Measurements from ENCODE around the gene FAM24B.
"Not testable (repeated sequence)": the region's sequence is repeated elsewhere in the genome, so short reads cannot be mapped to it uniquely, and the experiment has no call there.

Gene FAM24B

DNA sequence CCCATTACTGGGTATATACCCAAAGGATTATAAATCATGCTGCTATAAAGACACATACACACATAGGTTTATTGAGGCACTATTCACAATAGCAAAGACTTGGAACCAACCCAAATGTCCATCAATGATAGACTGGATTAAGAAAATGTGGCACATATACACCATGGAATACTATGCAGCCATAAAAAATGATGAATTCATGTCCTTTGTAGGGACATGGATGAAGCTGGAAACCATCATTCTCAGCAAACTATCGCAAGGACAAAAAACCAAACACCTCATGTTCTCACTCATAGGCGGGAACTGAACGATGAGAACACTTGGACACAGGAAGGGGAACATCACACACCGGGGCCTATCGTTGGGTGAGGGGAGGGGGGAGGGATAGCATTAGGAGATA, 21.3 kb downstream of the FAM24B start:
- not testable (repeated sequence) for DNase-seq

- DNase-seq, result no peak
Observed at GRCh38 chr10:122856902-122857301, 22.5 kb downstream of the FAM24B start.

GRCh38 chr10:122855745-122856144, 23.6 kb downstream of the FAM24B start:
- no peak for DNase-seq

DNA sequence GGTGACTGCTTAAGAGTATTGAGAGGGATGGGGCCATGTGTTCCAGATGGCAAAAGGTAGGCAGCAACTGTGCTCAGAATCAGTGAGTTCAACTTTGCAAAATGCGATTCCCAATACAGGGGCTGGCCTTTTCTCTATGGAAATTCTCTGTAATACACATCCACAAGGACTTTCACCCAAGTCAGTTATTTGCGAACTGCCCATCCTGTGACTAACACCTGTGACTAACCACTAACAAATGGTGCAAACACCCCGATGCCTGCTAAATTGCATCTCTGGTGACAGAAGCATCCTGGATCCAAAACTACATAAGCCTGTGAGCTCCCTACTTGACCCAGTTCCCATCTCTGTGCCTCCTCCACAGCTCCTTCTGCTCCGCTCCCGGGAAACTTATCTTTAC, 24.7 kb downstream of the FAM24B start:
- no peak for DNase-seq

- no peak for DNase-seq
Observed at GRCh38 chr10:122853665-122854313, 25.6 kb downstream of the FAM24B start.

DNA sequence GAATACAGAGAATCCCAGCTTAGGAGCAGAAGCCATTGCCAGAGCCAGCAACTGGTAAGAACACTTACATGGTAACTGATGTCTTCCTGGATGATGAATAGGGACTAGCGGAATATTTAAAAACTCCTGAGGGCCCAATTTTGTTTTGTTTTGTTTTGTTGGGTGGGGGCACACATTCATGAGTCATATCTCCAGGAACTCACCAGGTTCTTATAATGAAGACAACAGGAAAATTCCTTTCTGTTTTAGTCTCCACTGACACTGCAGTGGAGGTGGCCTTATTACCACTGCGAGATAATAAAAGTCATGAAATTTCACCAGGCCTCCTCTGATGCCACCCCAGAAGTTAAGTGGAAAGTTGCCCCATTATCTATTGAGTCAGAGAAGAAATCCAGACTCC, 27.1 kb downstream of the FAM24B start:
- no peak for DNase-seq

DNA sequence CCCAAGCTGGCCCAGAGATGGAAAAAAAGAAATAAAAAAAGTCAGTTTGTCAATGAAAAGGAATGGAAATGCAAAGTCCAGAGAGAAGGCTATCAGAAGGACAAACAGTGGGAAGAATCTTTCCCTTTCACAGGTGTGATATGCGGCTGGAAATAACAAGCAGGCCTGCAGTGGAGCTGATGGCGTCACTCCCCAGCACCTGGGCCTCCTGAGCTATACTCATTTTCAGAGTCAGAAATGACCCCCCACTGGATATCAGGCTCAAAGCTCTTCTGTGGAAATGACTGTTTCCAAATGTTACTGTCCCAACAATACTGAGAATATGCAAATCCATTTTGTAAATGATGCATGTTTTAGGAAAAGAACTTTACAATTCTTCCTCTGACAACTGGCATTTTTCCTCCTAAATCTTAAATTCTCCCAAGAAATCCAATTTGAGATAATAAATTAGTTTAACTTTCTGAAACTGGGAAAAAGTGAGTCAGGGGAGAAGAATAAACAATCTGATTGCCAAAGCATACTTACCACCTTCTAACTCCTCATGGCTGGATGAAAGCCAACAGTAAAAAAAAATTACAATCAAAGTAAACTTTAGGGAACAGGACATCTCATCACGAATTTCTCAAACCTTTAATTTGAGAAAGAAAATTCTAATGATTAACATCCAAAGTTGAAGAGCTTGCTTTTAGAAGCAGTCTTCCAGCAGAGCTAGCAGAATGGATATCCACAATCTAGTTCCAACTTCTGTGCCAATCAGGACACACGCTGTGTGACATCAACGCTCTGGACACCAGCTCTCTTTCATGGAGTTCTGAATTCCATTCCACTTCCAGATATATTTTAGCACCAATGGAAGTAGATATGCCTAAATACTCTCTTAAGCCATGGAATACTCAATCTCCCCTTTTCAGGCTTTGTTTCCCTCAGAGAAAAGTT, 28.4 kb downstream of the FAM24B start:
- no peak for DNase-seq

DNA sequence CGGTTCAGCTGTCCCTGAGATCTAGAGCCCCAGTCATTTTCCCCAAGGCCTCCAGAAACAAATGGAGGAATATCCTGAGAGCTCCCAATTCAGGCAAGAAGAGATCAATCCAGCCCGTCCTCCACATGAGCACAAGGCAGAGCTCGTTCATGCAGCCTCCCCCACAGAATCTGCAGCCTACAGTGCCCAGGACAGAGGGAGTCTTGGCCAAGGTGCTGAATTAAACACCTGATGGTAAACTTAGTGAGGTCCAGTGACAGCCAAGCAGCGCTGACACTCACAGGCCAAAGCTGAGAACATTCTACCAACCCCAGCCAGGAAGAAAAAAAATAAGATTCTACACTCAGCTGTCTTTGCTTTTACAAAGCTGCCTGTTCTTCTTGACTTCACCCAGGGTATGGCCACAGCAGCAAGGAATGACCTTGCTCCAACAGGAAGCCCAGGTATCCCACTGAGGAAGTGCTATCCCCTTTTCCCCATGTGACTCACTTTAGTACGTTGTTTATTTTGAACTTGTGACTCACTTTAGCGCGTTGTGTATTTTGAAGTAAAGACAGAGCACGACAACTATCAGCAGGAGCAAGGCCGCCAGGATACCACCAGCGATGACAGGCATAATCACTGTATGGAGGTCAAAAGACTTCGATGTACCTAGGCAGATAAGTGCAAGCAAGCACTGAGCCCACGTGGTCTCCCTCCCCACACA, 29.3 kb downstream of the FAM24B start:
- no peak for DNase-seq

DNA sequence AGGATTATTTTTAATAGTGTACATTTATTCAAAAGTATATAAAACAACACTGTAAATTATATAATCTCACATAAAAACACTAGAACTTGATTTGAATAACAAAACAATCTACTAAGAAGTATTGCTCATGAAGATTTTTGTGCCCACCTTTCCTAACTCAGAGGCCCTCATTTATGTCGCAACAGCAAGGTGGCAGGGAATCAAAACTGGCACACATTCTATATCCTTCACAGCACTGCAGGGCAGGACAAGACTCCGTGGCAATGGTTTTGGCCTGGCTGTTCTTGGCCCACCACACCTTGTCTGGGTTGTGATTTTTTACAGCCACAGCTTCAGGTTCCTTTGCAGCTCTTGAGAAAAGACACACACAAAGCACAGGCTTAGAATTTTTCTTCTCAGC, 30.3 kb downstream of the FAM24B start:
- DNase-seq, result no peak

DNA sequence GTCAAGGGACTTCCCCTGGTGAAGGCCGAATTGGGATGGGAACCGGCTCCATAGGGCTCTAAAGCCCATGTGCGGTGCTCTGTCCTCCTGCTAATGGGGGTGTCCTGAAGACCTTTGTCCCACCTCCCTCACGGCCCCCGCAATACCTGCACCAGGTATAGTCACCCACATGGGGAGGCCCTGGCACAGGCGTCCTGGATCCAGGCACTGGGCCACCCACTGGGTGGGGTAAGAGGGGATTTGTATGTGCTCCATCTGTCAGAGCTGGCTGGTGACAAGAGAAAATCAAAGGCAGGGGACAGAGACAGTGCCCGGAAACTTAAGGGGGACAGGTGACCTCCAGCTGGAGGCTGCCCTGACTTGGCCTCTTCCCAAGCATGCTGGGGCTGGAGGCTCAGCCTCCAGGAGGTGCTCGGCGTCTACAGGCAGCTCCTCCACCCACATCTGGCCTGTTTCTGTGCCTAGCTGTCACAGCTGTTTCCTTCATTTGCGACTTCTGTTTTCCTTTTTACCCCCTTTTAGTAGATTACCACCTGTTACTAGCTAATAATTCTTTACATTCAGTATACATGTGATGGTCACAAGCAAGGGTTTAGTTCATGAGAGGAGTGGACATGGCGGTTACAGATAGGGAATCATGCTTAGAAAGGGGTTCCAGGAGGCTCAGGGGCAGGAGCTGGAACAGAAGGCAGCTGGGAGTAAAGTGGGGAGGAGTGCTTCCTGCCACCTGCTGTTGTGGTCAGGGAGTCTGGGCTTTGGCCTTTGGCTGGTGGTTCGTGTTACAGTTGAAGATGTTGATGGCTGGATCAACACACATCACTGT, 31.4 kb downstream of the FAM24B start:
- DNase-seq, result no peak

DNA sequence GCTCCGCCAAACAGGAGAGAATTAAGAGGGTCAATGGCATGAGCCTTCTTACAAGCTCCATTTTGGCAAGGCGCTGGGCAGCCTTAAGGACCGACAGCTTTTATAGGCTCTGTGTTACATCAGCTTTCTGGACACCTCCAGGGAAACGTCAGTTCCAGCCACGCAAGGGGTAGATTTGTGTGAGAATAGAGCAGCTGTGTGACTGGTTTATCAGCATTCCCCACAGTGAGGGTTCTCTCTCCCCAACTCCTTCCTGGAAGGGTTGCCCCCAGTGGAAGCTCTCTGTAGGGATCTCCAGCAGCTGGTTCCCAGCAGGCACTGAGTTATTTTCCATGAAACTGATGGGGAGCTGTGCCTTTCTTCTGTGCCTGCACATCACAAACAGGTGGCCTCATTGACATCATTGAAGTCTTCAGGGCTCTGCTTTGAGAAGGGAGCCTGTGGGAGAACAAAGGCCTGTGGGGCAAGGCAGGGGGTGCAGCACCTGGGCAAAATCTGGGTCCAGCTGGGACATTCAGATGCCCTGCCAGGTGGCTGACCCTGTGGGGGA, 33.5 kb downstream of the FAM24B start, which contains the start of gene CUZD1:
Gene CUZD1 (minus strand): TSS at position 75 of the 550 bp plus-strand sequence. CDS start 14 bp downstream, at position 61.
- DNase-seq, result no peak

GRCh38 chr10:122844146-122844545, 35.2 kb downstream of the FAM24B start:
- no peak for DNase-seq

- DNase-seq, result no peak
Observed at GRCh38 chr10:122841569-122841968, 37.8 kb downstream of the FAM24B start.

DNA sequence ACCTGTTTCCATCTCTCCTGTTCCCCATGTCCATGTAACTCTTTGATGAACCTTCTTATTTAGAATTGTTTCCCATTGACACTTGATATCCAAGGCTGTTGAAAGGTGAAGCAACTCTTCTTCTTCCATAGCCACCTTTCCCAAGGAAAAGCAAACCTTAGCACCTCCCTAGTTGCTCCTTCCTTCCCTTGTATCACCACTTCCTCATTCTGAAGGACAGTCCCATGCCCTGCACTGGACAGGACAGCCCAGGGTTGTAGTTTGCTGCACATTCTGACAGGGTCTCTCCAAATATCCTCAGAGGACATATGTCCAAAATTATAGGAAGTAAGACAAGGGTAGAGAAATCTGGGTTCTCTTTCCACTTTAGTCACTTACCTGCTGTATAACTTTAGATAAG, 39.9 kb downstream of the FAM24B start:
- DNase-seq, result no peak

GRCh38 chr10:122838880-122839279, 40.5 kb downstream of the FAM24B start:
- DNase-seq, result no peak

GRCh38 chr10:122835908-122836307, 43.5 kb downstream of the FAM24B start:
- DNase-seq, result no peak

- no peak for DNase-seq
Observed at GRCh38 chr10:122830965-122831353, 48.4 kb downstream of the FAM24B start.

- DNase-seq, result no peak
Observed at GRCh38 chr10:122830273-122830964, 49.0 kb downstream of the FAM24B start.

DNA sequence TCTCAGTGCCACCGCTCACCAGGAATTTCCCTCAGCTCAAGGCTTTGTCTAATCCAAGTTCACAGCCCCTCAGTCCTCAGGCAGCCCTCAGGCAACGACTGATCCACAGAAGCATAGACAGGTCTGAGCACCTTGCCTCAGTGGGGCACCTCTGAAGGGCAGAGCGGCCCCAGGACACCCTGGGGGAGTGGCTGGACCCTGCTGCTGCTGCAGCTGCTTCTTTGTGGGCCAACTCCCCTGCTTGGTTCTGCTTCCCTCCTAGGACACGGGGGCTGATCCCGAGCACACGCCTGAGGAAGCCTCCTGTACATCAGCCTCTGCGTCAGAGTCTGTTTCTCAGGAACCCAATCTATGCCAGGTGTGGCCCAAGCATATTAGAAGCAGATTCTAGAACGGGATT, 49.9 kb downstream of the FAM24B start:
- no peak for DNase-seq

GRCh38 chr10:122828716-122829255, 50.6 kb downstream of the FAM24B start:
- DNase-seq, result no peak

DNA sequence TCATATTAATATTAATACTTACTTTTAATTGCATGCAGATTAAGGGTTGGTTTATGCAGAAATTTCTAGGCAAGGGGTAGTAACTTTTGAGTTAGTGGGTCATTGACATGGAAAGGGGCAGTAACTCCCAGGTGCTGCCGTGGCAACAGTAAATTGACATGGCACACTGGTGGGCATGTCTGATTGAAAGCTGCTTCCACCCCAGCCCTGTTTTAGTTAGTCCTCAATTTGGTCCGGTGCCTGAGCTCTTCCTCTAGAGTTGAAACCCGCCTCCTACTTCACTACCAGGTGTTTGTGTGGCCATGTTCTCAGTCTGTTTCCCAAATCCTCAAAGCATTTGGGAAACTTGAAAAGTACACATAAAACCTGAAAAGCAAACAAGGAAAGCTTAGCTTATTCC, 52.1 kb downstream of the FAM24B start:
- DNase-seq, result no peak
